Measurements from ENCODE around the gene RALGDS.

RALGDS gene

GRCh38 chr9:133146746-133147411 is 25.8 kb upstream of the RALGDS start:
- DNase-seq (ENCODE audit: low read depth): no peak
- H3K4me3 ChIP-seq (ENCODE audit: low read depth, low read length): no peak overlapping the region; the same call in 1 of the 2 replicates
- TF ChIP-seq CTCF (IDR thresholded peaks at IDR 0.05; ENCODE audit: low read depth, low read length, missing control alignments): no peak

GRCh38 chr9:133144904-133145851 is 24.1 kb upstream of the RALGDS start:
- no peak for TF ChIP-seq CTCF (IDR thresholded peaks at IDR 0.05; ENCODE audit: low read depth, low read length, missing control alignments)
- H3K4me3 ChIP-seq (ENCODE audit: low read depth, low read length): no peak overlapping the region; the same call in 1 of the 2 replicates
- no peak for DNase-seq (ENCODE audit: low read depth)

GRCh38 chr9:133144142-133144903 is 23.3 kb upstream of the RALGDS start:
- peak; percentile 97 for TF ChIP-seq CTCF (IDR thresholded peaks at IDR 0.05; ENCODE audit: low read depth, low read length, missing control alignments)
- DNase-seq (ENCODE audit: low read depth): peak; percentile 86
- peak overlapping the region; percentile 47 for H3K4me3 ChIP-seq (ENCODE audit: low read depth, low read length)

- H3K4me3 ChIP-seq (ENCODE audit: low read depth, low read length): peak overlapping the region; percentile 47
- TF ChIP-seq CTCF (IDR thresholded peaks at IDR 0.05; ENCODE audit: low read depth, low read length, missing control alignments): no peak
These were observed 22.6 kb upstream of the RALGDS start for GRCh38 chr9:133143639-133144141.

GRCh38 chr9:133142684-133143622 is 21.9 kb upstream of the RALGDS start:
- DNase-seq (ENCODE audit: low read depth): no peak
- TF ChIP-seq CTCF (IDR thresholded peaks at IDR 0.05; ENCODE audit: low read depth, low read length, missing control alignments): no peak
- H3K4me3 ChIP-seq (ENCODE audit: low read depth, low read length): no peak overlapping the region; the same call in 1 of the 2 replicates

More at GRCh38 chr9:133143639-133144141, 22.6 kb upstream of the RALGDS start:
- no peak for DNase-seq (ENCODE audit: low read depth)
